Kidney tubule cell (primary cell): ENCODE results near the gene TNMD.
"Not testable (repeated sequence)": the region's sequence is repeated elsewhere in the genome, so short reads cannot be mapped to it uniquely, and the experiment has no call there.

Experiments
- DNase-seq: peaks from one replicate; pipeline ENCODE4 v3.0.0-alpha.2; 2018; ENCODE audit warnings: low spot score

TNMD gene

DNA sequence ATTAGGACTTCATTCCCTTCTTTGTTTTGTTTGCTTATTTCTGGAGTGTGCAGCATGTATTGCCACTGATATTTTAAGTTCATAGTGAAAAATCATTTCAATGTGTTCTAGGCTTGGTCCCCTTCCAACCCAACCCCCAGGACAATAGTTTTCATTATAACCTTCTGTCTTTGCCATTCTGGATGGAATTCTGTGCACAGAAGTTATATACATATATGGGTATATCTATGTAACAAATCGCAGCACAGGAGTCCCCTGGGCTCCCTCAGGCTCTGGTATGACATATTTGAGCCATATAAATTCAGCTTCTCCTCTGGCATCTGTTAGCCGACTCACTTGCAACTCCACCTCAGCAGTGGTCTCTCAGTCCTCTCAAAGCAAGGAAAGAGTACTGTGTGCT is at the start of gene TNMD:
TNMD (plus strand) TSS at position 326 of the 400 bp plus-strand sequence. CDS start 83 bp downstream, outside the sequence.
- no peak for DNase-seq

GRCh38 chrX:100565534-100565933 is 19.2 kb upstream of the TNMD start:
- DNase-seq = not testable (repeated sequence)

DNA sequence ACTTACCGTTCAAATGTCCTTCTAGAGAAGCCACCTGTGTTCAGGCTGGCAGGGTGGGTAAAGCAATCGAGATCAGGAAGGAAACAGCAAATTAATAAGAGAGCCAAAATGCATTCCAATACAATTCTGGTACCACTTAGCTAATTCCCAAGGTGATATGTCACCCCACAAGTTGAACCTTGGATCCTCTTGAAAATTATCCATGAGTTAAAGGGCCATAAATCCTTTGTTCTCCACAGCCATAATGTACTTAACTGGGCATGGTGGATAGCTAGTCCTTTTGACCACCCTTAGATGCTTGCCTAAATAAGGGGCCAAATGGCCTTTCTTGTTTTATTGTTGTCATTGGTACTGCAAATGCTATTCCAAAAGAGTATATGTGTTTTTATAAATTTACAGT is 2.0 kb downstream of the TNMD start:
- DNase-seq = no peak

DNA sequence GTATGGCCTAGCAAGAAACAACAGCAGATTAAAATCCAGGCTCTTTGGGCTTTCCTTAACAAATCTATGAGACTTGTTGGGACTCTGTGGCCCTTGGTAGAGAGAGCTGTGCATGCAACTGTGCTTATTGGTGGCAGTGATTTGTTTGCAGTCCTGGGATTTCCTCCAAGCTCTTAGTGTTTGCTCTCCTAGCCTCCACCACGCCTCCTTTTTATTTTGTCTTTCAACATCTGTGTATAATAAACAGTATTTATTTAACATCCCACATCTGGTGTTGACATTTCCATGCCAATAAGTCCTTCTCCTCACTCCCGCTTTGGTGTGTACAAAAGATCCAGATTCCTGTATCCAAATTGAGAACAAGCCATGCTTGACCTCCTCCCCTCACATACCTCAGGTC is 3.1 kb downstream of the TNMD start:
- no peak for DNase-seq

DNA sequence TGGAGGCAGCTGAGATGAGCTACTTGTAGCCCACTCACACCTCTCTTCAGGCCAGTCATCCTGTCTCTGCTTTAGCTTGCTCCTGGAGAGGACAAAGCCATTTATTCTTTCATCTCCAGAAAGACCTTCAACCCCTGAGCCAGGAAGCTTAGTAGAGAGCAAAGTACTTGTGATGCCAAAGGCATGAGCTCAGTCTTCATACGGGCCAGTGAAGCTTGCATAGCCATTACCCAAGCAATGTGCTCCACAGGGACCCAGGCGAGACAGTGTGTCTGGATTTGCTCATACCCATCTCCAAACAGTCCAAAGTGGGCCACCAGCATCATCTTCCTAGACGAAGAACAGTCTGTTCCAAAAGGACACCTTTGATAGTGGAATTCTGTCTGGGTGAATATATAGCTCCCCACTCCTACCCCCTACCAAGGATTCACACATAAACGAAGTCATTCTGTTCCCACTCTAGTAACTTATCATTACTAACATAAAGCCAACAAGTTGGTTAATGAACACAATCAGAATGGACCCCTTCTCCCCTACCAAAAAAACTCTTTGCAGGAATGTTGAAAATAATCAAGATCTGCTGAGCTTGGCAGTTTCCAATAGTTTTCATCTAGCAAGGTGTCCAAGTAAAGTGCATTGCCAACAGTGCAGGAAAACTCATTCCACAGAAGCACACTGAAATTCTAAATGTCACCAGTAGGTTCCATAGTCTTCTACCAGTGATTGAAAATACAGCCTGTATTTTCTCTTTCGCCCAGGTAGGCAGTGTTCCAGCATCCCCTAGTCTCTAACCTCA is 6.7 kb downstream of the TNMD start:
- DNase-seq = peak; percentile 28

DNA sequence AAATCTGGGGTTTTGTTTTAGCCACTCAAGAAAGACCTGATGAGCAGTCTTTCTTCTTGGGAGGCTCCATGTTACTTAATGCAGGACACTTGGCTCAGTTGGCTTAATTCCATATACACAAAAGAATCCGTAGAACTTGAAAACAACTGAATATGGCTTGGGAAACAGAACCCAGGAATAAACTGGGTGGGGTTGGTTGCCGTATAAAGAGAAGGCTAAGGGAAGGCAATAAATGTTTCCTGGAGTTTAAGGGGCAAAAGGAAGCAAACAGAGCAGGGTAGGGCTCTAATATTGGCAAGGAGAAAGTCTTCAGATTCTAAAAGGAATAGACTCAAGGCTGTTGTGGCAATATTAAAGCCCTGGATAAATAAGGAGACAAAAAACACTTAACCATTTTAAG is 8.4 kb downstream of the TNMD start:
- no peak for DNase-seq

DNA sequence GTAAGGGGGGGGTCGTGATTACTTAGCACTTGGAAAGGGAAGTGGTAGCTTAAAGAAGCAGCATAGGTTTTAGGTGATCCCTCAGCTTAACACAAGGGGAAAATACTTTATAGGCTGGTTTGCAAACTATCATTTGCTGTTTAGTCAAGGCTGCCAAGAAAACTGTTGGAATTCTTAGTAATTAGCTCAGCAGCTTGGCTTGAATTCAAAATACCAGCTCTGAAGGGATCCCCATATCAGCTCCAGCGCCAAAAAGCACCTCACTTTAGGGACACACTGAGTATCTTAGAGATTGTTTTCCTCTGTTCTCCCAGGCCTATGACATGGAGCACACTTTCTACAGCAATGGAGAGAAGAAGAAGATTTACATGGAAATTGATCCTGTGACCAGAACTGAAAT is 8.8 kb downstream of the TNMD start:
- no peak for DNase-seq

GRCh38 chrX:100596601-100597000 is 11.9 kb downstream of the TNMD start:
- DNase-seq = no peak

- DNase-seq = no peak
These were observed 14.7 kb downstream of the TNMD start for GRCh38 chrX:100599456-100599855.

GRCh38 chrX:100600340-100600739 is 15.6 kb downstream of the TNMD start:
- no peak for DNase-seq

GRCh38 chrX:100600758-100601157 is 16.0 kb downstream of the TNMD start:
- DNase-seq = peak; percentile 8

- DNase-seq = no peak
These were observed 22.0 kb downstream of the TNMD start for GRCh38 chrX:100606753-100607152.

DNA sequence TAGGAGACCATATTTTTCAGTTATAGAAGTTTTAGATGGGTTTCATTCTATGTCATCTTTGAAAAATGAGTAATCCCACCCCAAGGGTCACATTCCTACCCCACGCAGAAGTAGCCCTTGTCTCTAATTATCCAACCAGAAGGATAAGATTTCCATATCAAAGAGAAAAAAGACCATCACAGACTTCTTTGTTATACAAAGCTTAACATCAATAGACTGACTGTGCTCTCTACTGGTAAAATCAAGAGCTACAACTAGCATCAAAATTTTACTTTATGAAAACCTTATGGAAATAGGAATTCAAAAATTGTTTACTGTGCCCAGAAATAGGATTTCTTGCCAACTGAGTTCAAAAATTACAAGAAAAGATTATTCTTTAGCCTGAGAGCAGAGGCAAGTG is 24.9 kb downstream of the TNMD start:
- DNase-seq = no peak

GRCh38 chrX:100611951-100612350 is 27.2 kb downstream of the TNMD start:
- no peak for DNase-seq

GRCh38 chrX:100615005-100615404 is 30.3 kb downstream of the TNMD start:
- peak; percentile 74 for DNase-seq

- no peak for DNase-seq
These were observed 38.3 kb downstream of the TNMD start for GRCh38 chrX:100623001-100623400.

DNA sequence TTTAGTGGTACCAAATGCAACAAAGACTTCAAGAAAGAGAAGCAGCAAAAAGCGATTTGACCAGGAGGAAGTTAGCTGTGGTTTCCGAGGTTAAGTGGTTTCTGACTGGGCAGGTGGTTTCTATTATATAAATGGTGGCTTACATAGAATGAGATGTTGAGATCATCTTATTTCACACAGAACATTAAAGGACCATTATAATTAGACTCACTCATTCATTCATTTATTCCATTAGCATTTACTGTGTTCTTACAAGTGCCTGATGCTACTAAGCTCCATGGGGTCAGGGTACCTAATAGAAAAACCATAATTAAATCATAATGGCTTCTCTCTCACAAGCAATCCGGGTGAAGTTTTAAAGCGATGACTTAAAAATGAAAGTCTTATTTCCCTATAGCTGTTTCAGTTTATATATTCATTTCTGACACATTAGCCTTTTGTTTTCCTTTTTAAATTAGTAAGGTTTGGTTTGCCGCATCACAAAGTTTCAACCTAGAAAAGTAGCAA is 41.3 kb downstream of the TNMD start:
- no peak for DNase-seq

GRCh38 chrX:100635040-100635439 is 50.3 kb downstream of the TNMD start:
- DNase-seq = no peak

DNA sequence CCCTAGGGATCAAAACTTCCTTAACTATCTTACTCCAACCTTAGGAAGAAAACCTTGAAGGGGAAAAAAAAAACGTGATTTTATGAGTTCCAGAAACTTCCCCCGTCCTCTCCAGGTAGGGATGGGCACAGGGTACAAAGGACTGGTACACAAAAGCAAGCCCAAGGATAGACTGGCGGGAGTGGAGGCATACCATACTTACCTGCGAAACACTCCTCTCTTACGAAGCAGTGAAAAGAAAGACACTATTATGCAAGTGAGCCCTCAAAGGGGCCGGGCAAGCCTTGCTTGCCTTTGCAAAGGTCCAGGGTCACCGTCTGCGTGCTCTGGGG is 51.2 kb downstream of the TNMD start:
- DNase-seq = no peak

DNA sequence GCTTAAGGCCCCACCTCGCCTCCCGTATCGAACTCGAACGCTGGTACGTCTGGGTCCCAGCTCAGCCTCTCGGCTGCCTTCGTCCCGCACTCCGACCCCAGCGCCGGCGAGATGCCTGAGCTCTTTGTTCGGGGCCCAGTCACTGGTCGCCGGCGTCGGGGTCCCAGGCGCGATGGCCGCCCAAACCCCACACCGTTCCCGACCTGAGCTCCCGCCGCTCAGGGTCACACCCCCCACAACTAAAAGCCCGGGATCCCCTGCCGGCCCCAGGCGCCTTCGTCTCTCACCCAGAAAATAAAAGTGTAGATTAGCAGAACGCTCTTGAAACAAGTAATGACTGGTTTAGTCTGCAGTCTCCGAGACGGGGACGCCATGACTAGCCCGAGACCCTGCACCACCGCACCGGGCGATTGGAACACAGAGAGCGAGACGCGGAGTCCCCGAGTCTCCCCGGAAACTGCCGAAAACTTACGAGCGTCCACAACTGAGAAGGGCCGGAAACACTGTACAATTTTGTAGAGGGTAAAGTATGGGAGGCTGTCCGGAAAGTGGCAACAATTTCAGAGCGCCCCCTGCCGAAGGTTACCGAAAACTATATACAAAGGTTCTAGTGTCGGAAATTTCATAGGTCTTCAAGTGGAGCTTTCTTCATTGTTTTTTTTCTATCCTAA is 51.7 kb downstream of the TNMD start, which contains the start of gene TSPAN6:
TSPAN6 (minus strand) TSS at position 486 of the 671 bp plus-strand sequence; CDS start at position 374, 112 bp downstream.
- DNase-seq = peak; percentile 87

- DNase-seq = peak; percentile 22
These were observed 57.6 kb downstream of the TNMD start for GRCh38 chrX:100642290-100642689.

- DNase-seq = no peak
These were observed 58.5 kb downstream of the TNMD start for GRCh38 chrX:100643212-100643611.
